GM23338 (cell line): Measurements from ENCODE around the gene BCAS1. TPM values are rescaled to one million over a fixed set of nuclear protein-coding genes. Genes with fewer than 3 reads are reported as not detected.

ENCODE experiments used
- ATAC-seq: fragments of 200-7000 bp; cut with Tn5 transposase; 3 replicates; pipeline ENCODE4 v1.9.1; 2020
- DNase-seq: peaks from one replicate; pipeline ENCODE4 v3.0.0-alpha.2; 2015; ENCODE audit warnings: low spot score
- H2AFZ ChIP-seq: fragments of 200-600 bp; sonication (generic); 2 replicates; pipeline ENCODE4 v1.8.0; 2016; ENCODE audit warnings: antibody characterized with exemption, mild to moderate bottlenecking, moderate library complexity
- H3F3A ChIP-seq: fragments of 200-600 bp; sonication (generic); replicated peaks from 2 replicates; pipeline ENCODE4 v1.8.0; 2017; ENCODE audit warnings: antibody characterized with exemption, mixed run types, low read depth
- H3K27ac ChIP-seq: fragments of 200-600 bp; sonication (generic); 2 replicates; pipeline ENCODE4 v1.6.1; 2016; ENCODE audit warnings: low read depth
- H3K27me3 ChIP-seq: fragments of 200-600 bp; sonication (generic); 2 replicates; pipeline ENCODE4 v1.8.0; 2016; ENCODE audit warnings: mild to moderate bottlenecking, mixed run types, moderate library complexity; ENCODE audit not compliant: insufficient read depth
- H3K36me3 ChIP-seq: fragments of 200-600 bp; sonication (generic); 2 replicates; pipeline ENCODE4 v1.8.0; 2016; ENCODE audit warnings: mild to moderate bottlenecking; ENCODE audit not compliant: insufficient read depth
- H3K4me1 ChIP-seq: fragments of 200-600 bp; sonication (generic); 2 replicates; pipeline ENCODE4 v1.8.0; 2016; ENCODE audit warnings: mild to moderate bottlenecking, moderate library complexity; ENCODE audit not compliant: insufficient read depth
- H3K4me2 ChIP-seq: fragments of 200-600 bp; sonication (generic); 2 replicates; pipeline ENCODE4 v1.7.1; 2017; ENCODE audit warnings: mixed run types
- H3K4me3 ChIP-seq: fragments of 200-600 bp; sonication (generic); 2 replicates; pipeline ENCODE4 v1.6.1; 2016; ENCODE audit warnings: mixed run types
- H3K79me2 ChIP-seq: fragments of 200-600 bp; sonication (generic); replicated peaks from 2 replicates; pipeline ENCODE4 v1.8.0; 2017; ENCODE audit warnings: mild to moderate bottlenecking; ENCODE audit not compliant: insufficient read depth
- H3K9me2 ChIP-seq: fragments of 200-600 bp; sonication (generic); 2 replicates; pipeline ENCODE4 v1.8.0; 2017; ENCODE audit not compliant: insufficient read depth
- H4K20me1 ChIP-seq: fragments of 200-600 bp; sonication (generic); replicated peaks from 2 replicates; pipeline ENCODE4 v1.8.0; 2017; ENCODE audit warnings: mild to moderate bottlenecking; ENCODE audit not compliant: insufficient read depth
- H3K27ac Mint-ChIP-seq: 2 replicates; pipeline ENCODE4 v1.8.0; 2020; ENCODE audit warnings: inconsistent platforms, mild to moderate bottlenecking, moderate library complexity, mixed read lengths
- H3K27me3 Mint-ChIP-seq: 3 replicates; pipeline ENCODE4 v1.8.0; 2022; ENCODE audit warnings: low read depth, mild to moderate bottlenecking, moderate library complexity, mixed read lengths, inconsistent platforms; ENCODE audit not compliant: insufficient read depth, poor library complexity
- H3K36me3 Mint-ChIP-seq: 3 replicates; pipeline ENCODE4 v1.8.0; 2021; ENCODE audit warnings: low read depth, mild to moderate bottlenecking, inconsistent platforms, moderate library complexity, mixed read lengths
- H3K4me1 Mint-ChIP-seq: 3 replicates; pipeline ENCODE4 v1.8.0; 2020; ENCODE audit warnings: mild to moderate bottlenecking, inconsistent platforms, mixed read lengths
- H3K4me3 Mint-ChIP-seq: 3 replicates; pipeline ENCODE4 v1.8.0; 2021; ENCODE audit warnings: moderate library complexity, mild to moderate bottlenecking, inconsistent platforms, mixed read lengths
- H3K9me3 Mint-ChIP-seq: 3 replicates; pipeline ENCODE4 v1.8.0; 2020; ENCODE audit warnings: moderate library complexity, mild to moderate bottlenecking, inconsistent platforms, mixed read lengths
- CREB1 ChIP-seq: fragments of 250-450 bp; sonication (Bioruptor Pico); IDR thresholded peaks from 2 replicates; pipeline ENCODE4 v1.5.0; 2020; ENCODE audit warnings: low read depth, mild to moderate bottlenecking, moderate library complexity
- EZH2 ChIP-seq: fragments of 200-600 bp; sonication (generic); IDR thresholded peaks from one replicate; pipeline ENCODE4 v1.8.0; 2017; ENCODE audit warnings: antibody characterized with exemption, mild to moderate bottlenecking, low read depth; ENCODE audit not compliant: unreplicated experiment
- EZH2phosphoT487 ChIP-seq: fragments of 200-600 bp; sonication (generic); IDR thresholded peaks from one replicate; pipeline ENCODE4 v1.8.1; 2018; ENCODE audit warnings: antibody characterized with exemption; ENCODE audit not compliant: unreplicated experiment
- JUNB ChIP-seq: IDR thresholded peaks from one replicate; pipeline ENCODE4 v1.6.1; 2016; ENCODE audit warnings: antibody characterized with exemption; ENCODE audit not compliant: unreplicated experiment
- NANOG ChIP-seq: IDR thresholded peaks from 2 replicates; pipeline ENCODE4 v1.6.1; 2016; ENCODE audit warnings: antibody characterized with exemption, borderline replicate concordance
- POLR2AphosphoS5 ChIP-seq: IDR thresholded peaks from 2 replicates; pipeline ENCODE4 v1.6.1; 2016; ENCODE audit warnings: antibody characterized with exemption, low read depth
- ZNF331 ChIP-seq: fragments of 250-450 bp; sonication (Bioruptor Pico); IDR thresholded peaks from 2 replicates; pipeline ENCODE4 v1.5.0; 2020; ENCODE audit warnings: low read depth, mild to moderate bottlenecking, moderate library complexity
- polyA plus RNA-seq: library from polyadenylated mRNA; unstranded; fragments of >200 nt; fragmentation: Nextera tagmentation; extraction: Ambion mirVana; gene quantifications from 2 replicates; pipeline ENCODE4 v1.2.1, GENCODE V29; 2016
- total RNA-seq: library from RNA; depleted of rRNA; stranded (reverse); fragments of >200 nt; shearing (Covaris generic); gene quantifications from 2 replicates; pipeline ENCODE4 v1.2.3, GENCODE V29; 2014
- TF ChIP-seq, protein P1 (sequence below): fragments of 250-450 bp; sonication (Bioruptor Pico); IDR thresholded peaks from 2 replicates; pipeline ENCODE4 v1.5.0; 2020; ENCODE audit warnings: mild to moderate bottlenecking, moderate library complexity
- TF ChIP-seq, protein P2 (sequence below), 2 experiments: fragments of 200-600 bp in 1 of 2; sonication (generic) in 1 of 2; conservative IDR thresholded peaks; 2 replicates each; pipeline versions ENCODE4 v1.5.1 to v1.6.1; 2016 to 2017; ENCODE audit warnings: antibody characterized with exemption in 2 of 2, low read depth in 2 of 2, mild to moderate bottlenecking in 2 of 2, moderate library complexity in 1 of 2

BCAS1 gene
- total and polyA plus RNA-seq, 2 experiments from 2014 or later, result 0.17 to 0.19 TPM

DNA sequence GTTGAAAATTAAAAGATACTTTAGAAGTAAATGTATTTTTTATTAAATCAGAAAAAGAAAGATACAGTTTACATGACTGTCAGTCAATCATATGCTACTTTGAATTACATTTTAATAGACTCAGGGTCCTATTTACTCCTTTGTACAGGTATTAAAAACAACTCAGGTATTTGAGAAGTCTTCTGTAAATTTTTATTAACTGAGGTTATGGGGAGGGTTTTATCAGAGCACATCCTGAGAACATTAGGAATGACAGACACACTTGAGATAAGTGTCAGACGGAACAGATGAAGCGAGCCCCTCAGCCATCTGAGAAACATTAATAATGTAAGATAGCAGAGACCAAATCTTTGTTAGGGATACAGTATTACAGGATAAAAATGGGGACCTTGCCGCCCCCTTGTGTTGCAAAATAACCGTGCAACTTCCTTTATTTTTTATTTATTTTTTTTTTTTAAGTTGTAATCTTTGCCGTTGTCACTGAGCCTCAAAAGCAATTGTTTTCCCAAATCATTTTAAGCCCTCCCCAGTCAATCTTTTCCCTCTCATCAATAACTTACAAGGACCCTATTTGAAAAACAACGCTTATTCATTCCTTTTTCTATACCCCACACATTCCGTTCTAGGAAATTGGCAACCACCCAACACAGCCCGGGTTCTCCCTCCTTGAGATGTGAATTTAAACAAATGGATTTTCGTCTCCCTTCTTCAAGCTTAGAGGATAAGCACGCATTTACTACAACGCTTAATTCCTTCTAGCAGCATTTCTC, 126.7 kb downstream of the BCAS1 start:
- 0 out of 2 replicates have a peak overlapping the region, but pooled peaks have one; percentile 30 for H2AFZ ChIP-seq
- no peak for ATAC-seq
- no peak overlapping the region for H3K4me3 Mint-ChIP-seq

DNA sequence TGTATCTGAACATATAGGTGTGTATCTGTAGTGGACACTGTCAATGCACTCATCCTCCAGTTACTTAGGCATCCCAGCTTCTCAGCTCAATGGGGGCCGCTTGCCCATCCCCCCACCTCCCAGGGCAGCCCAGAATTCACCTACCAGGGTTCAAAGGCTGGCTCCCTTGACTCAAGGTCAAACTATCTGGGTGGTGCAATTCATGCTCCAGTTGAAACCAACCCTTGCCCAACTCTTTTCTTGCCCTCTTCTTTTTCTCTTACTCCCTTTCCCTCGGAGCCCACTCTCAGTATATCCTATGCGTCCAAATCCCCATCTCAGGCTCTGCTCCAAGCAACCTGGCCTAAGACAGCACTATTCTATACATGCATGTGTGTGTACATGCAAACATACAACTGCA, 127.4 kb downstream of the BCAS1 start:
- Mint-ChIP-seq H3K4me3 (no peak overlapping the region), H3K36me3 (no peaks in the 10 kb centered on the region), H3K9me3 (no peaks in the 10 kb centered on the region), H3K27ac (peak overlapping the region; percentile 58), H3K4me1 (peaks cover 45% of the 10 kb centered on the region), H3K27me3 (peaks cover 5% of the 10 kb centered on the region)
- no peaks in the 10 kb centered on the region for H3K27me3 ChIP-seq
- peaks cover 35% of the 10 kb centered on the region for H3K4me1 ChIP-seq
- H2AFZ ChIP-seq, result no peak overlapping the region
- ATAC-seq (no peak), DNase-seq (no peak)
- H3K9me2 ChIP-seq, result no peaks in the 10 kb centered on the region
- H3K4me3 ChIP-seq, result no peak overlapping the region
- peak overlapping the region; percentile 31; the same call in 1 of the 2 replicates for H3K4me2 ChIP-seq
- no peaks in the 10 kb centered on the region for H3K36me3 ChIP-seq
- H4K20me1 ChIP-seq, result no peaks in the 10 kb centered on the region
- no peaks in the 10 kb centered on the region for H3K79me2 ChIP-seq
- H3F3A ChIP-seq, result no peaks in the 10 kb centered on the region
- no peak overlapping the region for H3K27ac ChIP-seq
- TF ChIP-seq, protein P1, sequence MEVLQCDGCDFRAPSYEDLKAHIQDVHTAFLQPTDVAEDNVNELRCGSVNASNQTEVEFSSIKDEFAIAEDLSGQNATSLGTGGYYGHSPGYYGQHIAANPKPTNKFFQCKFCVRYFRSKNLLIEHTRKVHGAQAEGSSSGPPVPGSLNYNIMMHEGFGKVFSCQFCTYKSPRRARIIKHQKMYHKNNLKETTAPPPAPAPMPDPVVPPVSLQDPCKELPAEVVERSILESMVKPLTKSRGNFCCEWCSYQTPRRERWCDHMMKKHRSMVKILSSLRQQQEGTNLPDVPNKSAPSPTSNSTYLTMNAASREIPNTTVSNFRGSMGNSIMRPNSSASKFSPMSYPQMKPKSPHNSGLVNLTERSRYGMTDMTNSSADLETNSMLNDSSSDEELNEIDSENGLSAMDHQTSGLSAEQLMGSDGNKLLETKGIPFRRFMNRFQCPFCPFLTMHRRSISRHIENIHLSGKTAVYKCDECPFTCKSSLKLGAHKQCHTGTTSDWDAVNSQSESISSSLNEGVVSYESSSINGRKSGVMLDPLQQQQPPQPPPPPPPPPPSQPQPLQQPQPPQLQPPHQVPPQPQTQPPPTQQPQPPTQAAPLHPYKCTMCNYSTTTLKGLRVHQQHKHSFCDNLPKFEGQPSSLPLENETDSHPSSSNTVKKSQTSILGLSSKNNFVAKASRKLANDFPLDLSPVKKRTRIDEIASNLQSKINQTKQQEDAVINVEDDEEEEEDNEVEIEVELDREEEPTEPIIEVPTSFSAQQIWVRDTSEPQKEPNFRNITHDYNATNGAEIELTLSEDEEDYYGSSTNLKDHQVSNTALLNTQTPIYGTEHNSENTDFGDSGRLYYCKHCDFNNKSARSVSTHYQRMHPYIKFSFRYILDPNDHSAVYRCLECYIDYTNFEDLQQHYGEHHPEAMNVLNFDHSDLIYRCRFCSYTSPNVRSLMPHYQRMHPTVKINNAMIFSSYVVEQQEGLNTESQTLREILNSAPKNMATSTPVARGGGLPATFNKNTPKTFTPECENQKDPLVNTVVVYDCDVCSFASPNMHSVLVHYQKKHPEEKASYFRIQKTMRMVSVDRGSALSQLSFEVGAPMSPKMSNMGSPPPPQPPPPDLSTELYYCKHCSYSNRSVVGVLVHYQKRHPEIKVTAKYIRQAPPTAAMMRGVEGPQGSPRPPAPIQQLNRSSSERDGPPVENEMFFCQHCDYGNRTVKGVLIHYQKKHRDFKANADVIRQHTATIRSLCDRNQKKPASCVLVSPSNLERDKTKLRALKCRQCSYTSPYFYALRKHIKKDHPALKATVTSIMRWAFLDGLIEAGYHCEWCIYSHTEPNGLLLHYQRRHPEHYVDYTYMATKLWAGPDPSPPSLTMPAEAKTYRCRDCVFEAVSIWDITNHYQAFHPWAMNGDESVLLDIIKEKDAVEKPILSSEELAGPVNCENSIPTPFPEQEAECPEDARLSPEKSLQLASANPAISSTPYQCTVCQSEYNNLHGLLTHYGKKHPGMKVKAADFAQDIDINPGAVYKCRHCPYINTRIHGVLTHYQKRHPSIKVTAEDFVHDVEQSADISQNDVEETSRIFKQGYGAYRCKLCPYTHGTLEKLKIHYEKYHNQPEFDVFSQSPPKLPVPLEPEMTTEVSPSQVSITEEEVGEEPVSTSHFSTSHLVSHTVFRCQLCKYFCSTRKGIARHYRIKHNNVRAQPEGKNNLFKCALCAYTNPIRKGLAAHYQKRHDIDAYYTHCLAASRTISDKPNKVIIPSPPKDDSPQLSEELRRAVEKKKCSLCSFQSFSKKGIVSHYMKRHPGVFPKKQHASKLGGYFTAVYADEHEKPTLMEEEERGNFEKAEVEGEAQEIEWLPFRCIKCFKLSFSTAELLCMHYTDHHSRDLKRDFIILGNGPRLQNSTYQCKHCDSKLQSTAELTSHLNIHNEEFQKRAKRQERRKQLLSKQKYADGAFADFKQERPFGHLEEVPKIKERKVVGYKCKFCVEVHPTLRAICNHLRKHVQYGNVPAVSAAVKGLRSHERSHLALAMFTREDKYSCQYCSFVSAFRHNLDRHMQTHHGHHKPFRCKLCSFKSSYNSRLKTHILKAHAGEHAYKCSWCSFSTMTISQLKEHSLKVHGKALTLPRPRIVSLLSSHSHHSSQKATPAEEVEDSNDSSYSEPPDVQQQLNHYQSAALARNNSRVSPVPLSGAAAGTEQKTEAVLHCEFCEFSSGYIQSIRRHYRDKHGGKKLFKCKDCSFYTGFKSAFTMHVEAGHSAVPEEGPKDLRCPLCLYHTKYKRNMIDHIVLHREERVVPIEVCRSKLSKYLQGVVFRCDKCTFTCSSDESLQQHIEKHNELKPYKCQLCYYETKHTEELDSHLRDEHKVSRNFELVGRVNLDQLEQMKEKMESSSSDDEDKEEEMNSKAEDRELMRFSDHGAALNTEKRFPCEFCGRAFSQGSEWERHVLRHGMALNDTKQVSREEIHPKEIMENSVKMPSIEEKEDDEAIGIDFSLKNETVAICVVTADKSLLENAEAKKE (CRISPR knock-in tag), result no peak
- TF ChIP-seq CREB1, result no peak
- no peak for TF ChIP-seq NANOG
- no peak for TF ChIP-seq ZNF331 (CRISPR knock-in tag)
- TF ChIP-seq EZH2, result no peak
- no peak for TF ChIP-seq EZH2phosphoT487
- TF ChIP-seq, protein P2, sequence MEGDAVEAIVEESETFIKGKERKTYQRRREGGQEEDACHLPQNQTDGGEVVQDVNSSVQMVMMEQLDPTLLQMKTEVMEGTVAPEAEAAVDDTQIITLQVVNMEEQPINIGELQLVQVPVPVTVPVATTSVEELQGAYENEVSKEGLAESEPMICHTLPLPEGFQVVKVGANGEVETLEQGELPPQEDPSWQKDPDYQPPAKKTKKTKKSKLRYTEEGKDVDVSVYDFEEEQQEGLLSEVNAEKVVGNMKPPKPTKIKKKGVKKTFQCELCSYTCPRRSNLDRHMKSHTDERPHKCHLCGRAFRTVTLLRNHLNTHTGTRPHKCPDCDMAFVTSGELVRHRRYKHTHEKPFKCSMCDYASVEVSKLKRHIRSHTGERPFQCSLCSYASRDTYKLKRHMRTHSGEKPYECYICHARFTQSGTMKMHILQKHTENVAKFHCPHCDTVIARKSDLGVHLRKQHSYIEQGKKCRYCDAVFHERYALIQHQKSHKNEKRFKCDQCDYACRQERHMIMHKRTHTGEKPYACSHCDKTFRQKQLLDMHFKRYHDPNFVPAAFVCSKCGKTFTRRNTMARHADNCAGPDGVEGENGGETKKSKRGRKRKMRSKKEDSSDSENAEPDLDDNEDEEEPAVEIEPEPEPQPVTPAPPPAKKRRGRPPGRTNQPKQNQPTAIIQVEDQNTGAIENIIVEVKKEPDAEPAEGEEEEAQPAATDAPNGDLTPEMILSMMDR (conservative IDR thresholded peaks at IDR 0.05; ENCODE audit: low read depth in 2 of 2), result no peak
- no peak for TF ChIP-seq JUNB

More for the DNA sequence above, 126.7 kb downstream of the BCAS1 start:
- H3K79me2 ChIP-seq, result no peaks in the 10 kb centered on the region
- no peaks in the 10 kb centered on the region for H3K27me3 ChIP-seq
- no peak for TF ChIP-seq POLR2AphosphoS5
- TF ChIP-seq, protein P2 (conservative IDR thresholded peaks at IDR 0.05; ENCODE audit: low read depth in 2 of 2), result peak; percentile 46 to 72; a peak in 3 of 4 replicates
- no peak overlapping the region for H3K27ac ChIP-seq
- H3F3A ChIP-seq, result no peaks in the 10 kb centered on the region
- Mint-ChIP-seq H3K9me3 (no peaks in the 10 kb centered on the region), H3K4me1 (peaks cover 45% of the 10 kb centered on the region), H3K27me3 (peaks cover 5% of the 10 kb centered on the region), H3K36me3 (no peaks in the 10 kb centered on the region), H3K27ac (no peak overlapping the region)
- no peaks in the 10 kb centered on the region for H4K20me1 ChIP-seq
- peaks cover 35% of the 10 kb centered on the region for H3K4me1 ChIP-seq
- H3K36me3 ChIP-seq, result no peaks in the 10 kb centered on the region
- no peaks in the 10 kb centered on the region for H3K9me2 ChIP-seq
- DNase-seq, result peak; percentile 50
- no peak overlapping the region for H3K4me3 ChIP-seq
- H3K4me2 ChIP-seq, result no peak overlapping the region
